Thoracic aorta endothelial cell (primary cell): ENCODE measurements around the gene CTDP1. TPM values are rescaled to one million over a fixed set of nuclear protein-coding genes. Genes with fewer than 3 reads are reported as not detected.

Source experiments
- total RNA-seq: library from RNA; depleted of rRNA; stranded (reverse); fragments of >200 nt; gene quantifications from 2 replicates; pipeline ENCODE4 v1.2.3, GENCODE V29; 2012

Gene CTDP1, protein sequence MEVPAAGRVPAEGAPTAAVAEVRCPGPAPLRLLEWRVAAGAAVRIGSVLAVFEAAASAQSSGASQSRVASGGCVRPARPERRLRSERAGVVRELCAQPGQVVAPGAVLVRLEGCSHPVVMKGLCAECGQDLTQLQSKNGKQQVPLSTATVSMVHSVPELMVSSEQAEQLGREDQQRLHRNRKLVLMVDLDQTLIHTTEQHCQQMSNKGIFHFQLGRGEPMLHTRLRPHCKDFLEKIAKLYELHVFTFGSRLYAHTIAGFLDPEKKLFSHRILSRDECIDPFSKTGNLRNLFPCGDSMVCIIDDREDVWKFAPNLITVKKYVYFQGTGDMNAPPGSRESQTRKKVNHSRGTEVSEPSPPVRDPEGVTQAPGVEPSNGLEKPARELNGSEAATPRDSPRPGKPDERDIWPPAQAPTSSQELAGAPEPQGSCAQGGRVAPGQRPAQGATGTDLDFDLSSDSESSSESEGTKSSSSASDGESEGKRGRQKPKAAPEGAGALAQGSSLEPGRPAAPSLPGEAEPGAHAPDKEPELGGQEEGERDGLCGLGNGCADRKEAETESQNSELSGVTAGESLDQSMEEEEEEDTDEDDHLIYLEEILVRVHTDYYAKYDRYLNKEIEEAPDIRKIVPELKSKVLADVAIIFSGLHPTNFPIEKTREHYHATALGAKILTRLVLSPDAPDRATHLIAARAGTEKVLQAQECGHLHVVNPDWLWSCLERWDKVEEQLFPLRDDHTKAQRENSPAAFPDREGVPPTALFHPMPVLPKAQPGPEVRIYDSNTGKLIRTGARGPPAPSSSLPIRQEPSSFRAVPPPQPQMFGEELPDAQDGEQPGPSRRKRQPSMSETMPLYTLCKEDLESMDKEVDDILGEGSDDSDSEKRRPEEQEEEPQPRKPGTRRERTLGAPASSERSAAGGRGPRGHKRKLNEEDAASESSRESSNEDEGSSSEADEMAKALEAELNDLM
- 27.7 and 29.1 TPM in 2 replicates for total RNA-seq

DNA sequence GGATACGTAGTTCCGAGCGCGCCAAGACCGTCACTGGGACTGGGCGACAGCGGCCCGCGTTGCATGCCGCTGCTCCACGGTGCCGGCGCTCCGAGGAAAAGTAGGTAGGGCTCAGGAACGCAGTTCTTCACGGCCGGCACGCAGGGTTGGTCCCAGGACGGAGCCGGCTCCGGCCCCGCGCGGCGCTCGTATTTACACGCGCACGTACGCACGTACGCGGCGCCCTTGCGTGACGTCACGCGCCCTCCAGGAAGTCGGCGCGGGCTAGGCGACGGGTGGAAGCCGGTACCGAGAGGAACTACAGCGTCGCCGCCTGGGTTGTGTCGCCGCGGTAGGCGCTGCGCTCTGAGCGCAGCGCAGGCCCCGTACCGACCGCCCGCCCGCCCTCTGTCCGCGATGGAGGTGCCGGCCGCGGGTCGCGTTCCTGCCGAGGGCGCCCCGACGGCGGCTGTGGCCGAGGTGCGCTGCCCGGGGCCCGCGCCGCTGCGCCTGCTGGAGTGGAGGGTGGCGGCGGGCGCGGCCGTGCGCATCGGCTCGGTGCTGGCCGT, at the start of gene CTDP1:
CTDP1 (plus strand) TSS at position 252 of the 548 bp plus-strand sequence; CDS start at position 397, 145 bp downstream.

DNA sequence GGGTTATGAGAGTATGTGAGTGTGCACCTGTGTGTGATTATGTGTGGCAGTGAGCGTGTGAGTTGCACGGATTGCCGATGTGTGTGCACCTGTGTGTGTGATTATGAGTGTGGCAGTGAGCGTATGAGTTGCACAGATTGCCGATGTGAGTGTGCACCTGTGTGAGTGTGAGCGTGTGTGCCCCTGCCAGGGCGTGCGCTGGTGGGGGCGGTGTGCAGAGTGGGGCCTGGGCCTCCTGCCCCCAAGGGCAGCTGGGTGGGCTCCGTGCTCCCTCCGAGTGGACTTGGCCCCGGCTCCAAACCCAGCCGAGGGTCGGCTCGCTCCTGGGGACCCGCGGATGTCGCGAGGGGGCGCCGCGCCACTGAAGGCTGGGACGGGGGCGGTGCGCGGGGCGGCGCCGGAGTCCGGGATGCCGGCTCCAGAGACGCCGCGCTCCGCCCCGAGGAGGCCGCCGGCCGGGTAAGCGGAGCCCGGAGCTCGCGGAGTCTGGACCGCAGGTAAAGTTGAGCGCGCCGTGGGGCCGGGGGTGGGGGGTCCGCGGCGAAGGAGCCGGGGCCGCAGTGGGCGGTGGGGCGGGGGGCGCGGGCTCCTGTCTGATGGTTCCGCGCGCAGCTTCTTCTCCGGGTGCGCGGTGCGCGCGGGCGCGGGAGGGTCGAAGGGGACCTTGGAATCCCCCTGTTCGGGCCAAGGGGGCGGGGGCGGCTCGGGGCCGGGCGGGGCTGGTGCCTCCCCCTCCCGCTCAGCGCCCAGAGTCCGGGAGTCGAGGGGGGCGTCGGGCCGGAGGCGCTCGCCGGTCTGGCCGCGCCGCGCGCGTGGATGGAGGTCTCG, 118.1 kb downstream of the CTDP1 start, which contains the start of gene KCNG2:
KCNG2 (plus strand) TSS at position 421 of the 828 bp plus-strand sequence. CDS start 65,730 bp downstream, outside the sequence.

Other genes starting within 250 kb of the CTDP1 start
- gene KCNG2, start 118.1 kb downstream of the CTDP1 start, total RNA-seq: not detected in 2 replicates